Liver (tissue), 9 donors: ENCODE results near the gene ZNF655. TPM values are rescaled to one million over a fixed set of nuclear protein-coding genes. Genes with fewer than 3 reads are reported as not detected.

Source experiments
- DNase-seq: peaks from one replicate; pipeline ENCODE4 v3.0.0-alpha.2; 2017; ENCODE audit warnings: low spot score
- H3K27ac ChIP-seq, 2 donors: one replicate each; pipeline ENCODE4 v1.7.0; 2013; ENCODE audit warnings: inconsistent platforms in 2 of 2, low read length in 2 of 2, control low read depth in 1 of 2, low read depth in 1 of 2, mild to moderate bottlenecking in 1 of 2
- H3K27me3 ChIP-seq, 4 donors: one replicate each; pipeline versions ENCODE4 v1.6.1 to v1.7.0; 2013; ENCODE audit warnings: low read length in 3 of 4, inconsistent platforms in 1 of 4, mild to moderate bottlenecking in 1 of 4, moderate library complexity in 1 of 4; ENCODE audit not compliant: control insufficient read depth in 4 of 4, insufficient read depth in 4 of 4
- H3K36me3 ChIP-seq, 4 donors: one replicate each; pipeline versions ENCODE4 v1.6.1 to v1.7.0; 2013; ENCODE audit warnings: low read length in 3 of 4, mild to moderate bottlenecking in 3 of 4, low read depth in 1 of 4, moderate library complexity in 1 of 4; ENCODE audit not compliant: control insufficient read depth in 4 of 4, insufficient read depth in 3 of 4
- H3K4me1 ChIP-seq, 4 donors: one replicate each; pipeline versions ENCODE4 v1.6.1 to v1.7.0; 2013; ENCODE audit warnings: low read length in 3 of 4, mild to moderate bottlenecking in 3 of 4, moderate library complexity in 1 of 4; ENCODE audit not compliant: control insufficient read depth in 4 of 4, insufficient read depth in 4 of 4
- H3K4me3 ChIP-seq, 3 donors: one replicate each; pipeline versions ENCODE4 v1.6.1 to v1.7.0; 2013; ENCODE audit warnings: low read length in 3 of 3, control low read depth in 1 of 3, low read depth in 1 of 3, mild to moderate bottlenecking in 1 of 3
- H3K9ac ChIP-seq, 2 donors: one replicate each; pipeline ENCODE4 v1.7.0; 2013; ENCODE audit warnings: low read length in 2 of 2, mild to moderate bottlenecking in 2 of 2, moderate library complexity in 2 of 2, control low read depth in 1 of 2, low read depth in 1 of 2
- H3K9me3 ChIP-seq, 4 donors: one replicate each; pipeline versions ENCODE4 v1.6.1 to v1.7.0; 2013; ENCODE audit warnings: low read length in 3 of 4; ENCODE audit not compliant: control insufficient read depth in 4 of 4
- EGR1 ChIP-seq, 2 donors: IDR thresholded peaks; 2 replicates each; pipeline ENCODE4 v1.6.1; 2016 to 2018; ENCODE audit warnings: antibody characterized with exemption in 2 of 2, low read depth in 2 of 2
- FOXA1 ChIP-seq: IDR thresholded peaks from 2 replicates; pipeline ENCODE4 v1.6.1; 2016; ENCODE audit warnings: antibody characterized with exemption
- FOXA2 ChIP-seq: IDR thresholded peaks from 2 replicates; pipeline ENCODE4 v1.6.1; 2016; ENCODE audit warnings: antibody characterized with exemption
- GABPA ChIP-seq, 2 donors: IDR thresholded peaks in 1 of 2; conservative IDR thresholded peaks in 1 of 2; 2 replicates each; pipeline ENCODE4 v1.6.1; 2016; ENCODE audit warnings: antibody characterized with exemption in 2 of 2, mild to moderate bottlenecking in 1 of 2, moderate library complexity in 1 of 2
- HNF4A ChIP-seq, 2 donors: conservative IDR thresholded peaks; 2 replicates each; pipeline ENCODE4 v1.6.1; 2016; ENCODE audit warnings: antibody characterized with exemption in 2 of 2, mild to moderate bottlenecking in 2 of 2
- HNF4G ChIP-seq: IDR thresholded peaks from 2 replicates; pipeline ENCODE4 v1.6.1; 2016; ENCODE audit warnings: antibody characterized with exemption
- JUND ChIP-seq, 2 donors: IDR thresholded peaks; 2 replicates each; pipeline ENCODE4 v1.6.1; 2016; ENCODE audit warnings: antibody characterized with exemption in 2 of 2
- NR2F2 ChIP-seq: IDR thresholded peaks from 2 replicates; pipeline ENCODE4 v1.6.1; 2016; ENCODE audit warnings: antibody characterized with exemption
- RAD21 ChIP-seq, 2 donors: IDR thresholded peaks; 2 replicates each; pipeline ENCODE4 v1.6.1; 2016; ENCODE audit warnings: antibody characterized with exemption in 2 of 2, mild to moderate bottlenecking in 2 of 2
- RXRA ChIP-seq, 2 donors: IDR thresholded peaks; 2 replicates each; pipeline ENCODE4 v1.6.1; 2017 to 2018; ENCODE audit warnings: antibody characterized with exemption in 2 of 2, mild to moderate bottlenecking in 1 of 2
- SP1 ChIP-seq: IDR thresholded peaks from 2 replicates; pipeline ENCODE4 v1.6.1; 2018; ENCODE audit warnings: antibody characterized with exemption, mild to moderate bottlenecking
- TAF1 ChIP-seq: conservative IDR thresholded peaks from 2 replicates; pipeline ENCODE4 v1.6.1; 2016; ENCODE audit warnings: antibody characterized with exemption, mild to moderate bottlenecking
- YY1 ChIP-seq: IDR thresholded peaks from 2 replicates; pipeline ENCODE4 v1.6.1; 2016; ENCODE audit warnings: antibody characterized with exemption, mild to moderate bottlenecking
- WGBS: extraction: QIAGEN DNeasy Blood & Tissue Kit; methylation state at CpG from one replicate; pipeline ENCODE4 v1.1.7; 2013; 5-methylcytosine and 5-hydroxymethylcytosine counted together
- polyA plus RNA-seq, 2 donors: library from polyadenylated mRNA; stranded (reverse) in 1 of 2; unstranded in 1 of 2; fragments of 200-250 nt in 1 of 2; fragments of >200 nt in 1 of 2; fragmentation: Nextera tagmentation in 1 of 2; extraction: Ambion mirVana in 1 of 2; gene quantifications; one replicate each; pipeline versions ENCODE4 v1.2.1 to v1.2.3, GENCODE V29; 2013 to 2015
- total RNA-seq, 2 donors: library from RNA; depleted of rRNA; stranded (reverse); fragments of >200 nt; gene quantifications; one replicate each; pipeline ENCODE4 v1.2.3, GENCODE V29; 2014
- TF ChIP-seq, protein P1 (sequence below): IDR thresholded peaks from 2 replicates; pipeline ENCODE4 v1.6.1; 2016; ENCODE audit warnings: antibody characterized with exemption
- TF ChIP-seq, protein P2 (sequence below): IDR thresholded peaks from 2 replicates; pipeline ENCODE4 v1.6.1; 2016; ENCODE audit warnings: antibody characterized with exemption
- TF ChIP-seq, protein P3 (sequence below): IDR thresholded peaks from 2 replicates; pipeline ENCODE4 v1.6.1; 2016; ENCODE audit warnings: antibody characterized with exemption, mild to moderate bottlenecking
- TF ChIP-seq, protein P4 (sequence below): fragments of 150-350 bp; IDR thresholded peaks from 2 replicates; pipeline ENCODE4 v1.5.1; 2017; ENCODE audit warnings: improper control_type of control experiment, low read depth, low read length; ENCODE audit not compliant: missing input control
- TF ChIP-seq, protein P5 (sequence below): IDR thresholded peaks from 2 replicates; pipeline ENCODE4 v1.6.1; 2016; ENCODE audit warnings: antibody characterized with exemption
- donor health status: healthy.
- donor health status: healthy.
- donor health status: healthy.
- donor health status: healthy.
- donor health status: healthy.

Gene ZNF655
- total and polyA plus RNA-seq, 4 donors: 15.9 to 59.7 (median 32.4) TPM

DNA sequence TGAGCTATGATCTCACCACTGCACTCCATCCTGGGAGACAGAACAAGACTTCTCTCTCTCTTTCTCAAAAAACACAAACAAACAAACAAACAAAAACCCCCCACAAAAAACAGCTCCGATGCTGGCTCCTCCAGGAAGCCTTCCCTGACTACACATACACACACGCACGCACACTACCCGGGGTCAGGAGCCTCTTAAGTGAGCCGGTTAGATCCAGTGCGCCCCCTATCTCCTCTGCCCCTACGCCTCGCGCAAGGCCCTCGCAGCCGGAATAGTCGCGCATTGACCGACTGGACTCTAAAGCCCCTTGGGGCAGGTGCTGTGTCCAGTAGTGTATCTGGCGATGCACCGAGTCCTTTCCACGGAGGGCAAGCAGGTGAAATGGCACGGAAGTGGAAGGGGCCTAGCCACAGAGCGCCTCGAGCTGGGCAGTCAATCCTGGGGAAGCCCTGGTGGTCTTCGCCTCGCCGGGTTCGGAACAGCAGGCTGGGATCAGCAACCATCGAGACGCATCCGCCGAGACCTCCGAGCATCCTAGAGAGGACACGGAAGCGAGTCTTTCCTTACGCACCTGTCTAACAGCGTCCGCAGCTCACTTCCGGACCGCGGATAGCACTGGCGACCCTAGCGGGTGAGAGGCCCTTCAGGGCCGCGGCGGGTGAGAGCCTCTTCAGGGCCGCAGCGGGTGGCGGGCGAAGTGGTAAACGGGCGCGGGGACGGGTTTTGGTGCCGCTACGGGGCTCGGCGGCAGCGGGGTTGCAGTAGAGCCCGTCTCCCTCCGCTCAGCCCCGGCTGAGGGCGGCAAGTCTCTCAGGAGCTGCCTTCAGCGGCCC, 58.1 kb downstream of the ZNF655 start, which contains the start of gene ZSCAN25:
ZSCAN25 (plus strand) TSS at position 588 of the 833 bp plus-strand sequence. CDS start 2,661 bp downstream, outside the sequence.
- Histone ChIP-seq H3K9ac (peak within 1 kb of the TSS; percentile 23 to 92), H3K9me3 (no peaks in the 10 kb centered on the region), H3K27ac (peak within 1 kb of the TSS; percentile 66 to 77), H3K36me3 (peaks cover 3 to 27% (median 20%) of the 10 kb centered on the region in 4 donors), H3K27me3 (no peaks in the 10 kb centered on the region), H3K4me1 (peaks cover 2 to 17% (median 8%) of the 10 kb centered on the region in 4 donors), H3K4me3 (peak within 1 kb of the TSS; percentile 77 to 94 (median 93))
- peak; percentile 92 for DNase-seq
- WGBS: under 1% methylated on average over 60 of the region's 60 CpGs
- TF ChIP-seq RXRA (IDR thresholded peaks at IDR 0.05) (peak; percentile 40 to 76), JUND (IDR thresholded peaks at IDR 0.05) (peak in 1 of 2 donors; percentile 27), RAD21 (IDR thresholded peaks at IDR 0.05) (peak; percentile 49 to 53), FOXA1 (no peak), YY1 (peak; percentile 60), NR2F2 (peak; percentile 62), HNF4G (no peak), GABPA (IDR thresholded peaks at IDR 0.05 in 1 of 2, conservative IDR thresholded peaks at IDR 0.05 in 1 of 2) (peak; percentile 94 to 98), FOXA2 (no peak), SP1 (peak; percentile 64), EGR1 (IDR thresholded peaks at IDR 0.05; ENCODE audit: low read depth in 2 of 2) (peak in 1 of 2 donors; percentile 24), TAF1 (peak; percentile 50), HNF4A (conservative IDR thresholded peaks at IDR 0.05) (peak in 1 of 2 donors; percentile 18)
- TF ChIP-seq, protein P1, sequence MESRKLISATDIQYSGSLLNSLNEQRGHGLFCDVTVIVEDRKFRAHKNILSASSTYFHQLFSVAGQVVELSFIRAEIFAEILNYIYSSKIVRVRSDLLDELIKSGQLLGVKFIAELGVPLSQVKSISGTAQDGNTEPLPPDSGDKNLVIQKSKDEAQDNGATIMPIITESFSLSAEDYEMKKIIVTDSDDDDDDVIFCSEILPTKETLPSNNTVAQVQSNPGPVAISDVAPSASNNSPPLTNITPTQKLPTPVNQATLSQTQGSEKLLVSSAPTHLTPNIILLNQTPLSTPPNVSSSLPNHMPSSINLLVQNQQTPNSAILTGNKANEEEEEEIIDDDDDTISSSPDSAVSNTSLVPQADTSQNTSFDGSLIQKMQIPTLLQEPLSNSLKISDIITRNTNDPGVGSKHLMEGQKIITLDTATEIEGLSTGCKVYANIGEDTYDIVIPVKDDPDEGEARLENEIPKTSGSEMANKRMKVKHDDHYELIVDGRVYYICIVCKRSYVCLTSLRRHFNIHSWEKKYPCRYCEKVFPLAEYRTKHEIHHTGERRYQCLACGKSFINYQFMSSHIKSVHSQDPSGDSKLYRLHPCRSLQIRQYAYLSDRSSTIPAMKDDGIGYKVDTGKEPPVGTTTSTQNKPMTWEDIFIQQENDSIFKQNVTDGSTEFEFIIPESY: peak; percentile 18
- TF ChIP-seq, protein P2, sequence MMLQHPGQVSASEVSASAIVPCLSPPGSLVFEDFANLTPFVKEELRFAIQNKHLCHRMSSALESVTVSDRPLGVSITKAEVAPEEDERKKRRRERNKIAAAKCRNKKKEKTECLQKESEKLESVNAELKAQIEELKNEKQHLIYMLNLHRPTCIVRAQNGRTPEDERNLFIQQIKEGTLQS: no peak
- TF ChIP-seq, protein P3, sequence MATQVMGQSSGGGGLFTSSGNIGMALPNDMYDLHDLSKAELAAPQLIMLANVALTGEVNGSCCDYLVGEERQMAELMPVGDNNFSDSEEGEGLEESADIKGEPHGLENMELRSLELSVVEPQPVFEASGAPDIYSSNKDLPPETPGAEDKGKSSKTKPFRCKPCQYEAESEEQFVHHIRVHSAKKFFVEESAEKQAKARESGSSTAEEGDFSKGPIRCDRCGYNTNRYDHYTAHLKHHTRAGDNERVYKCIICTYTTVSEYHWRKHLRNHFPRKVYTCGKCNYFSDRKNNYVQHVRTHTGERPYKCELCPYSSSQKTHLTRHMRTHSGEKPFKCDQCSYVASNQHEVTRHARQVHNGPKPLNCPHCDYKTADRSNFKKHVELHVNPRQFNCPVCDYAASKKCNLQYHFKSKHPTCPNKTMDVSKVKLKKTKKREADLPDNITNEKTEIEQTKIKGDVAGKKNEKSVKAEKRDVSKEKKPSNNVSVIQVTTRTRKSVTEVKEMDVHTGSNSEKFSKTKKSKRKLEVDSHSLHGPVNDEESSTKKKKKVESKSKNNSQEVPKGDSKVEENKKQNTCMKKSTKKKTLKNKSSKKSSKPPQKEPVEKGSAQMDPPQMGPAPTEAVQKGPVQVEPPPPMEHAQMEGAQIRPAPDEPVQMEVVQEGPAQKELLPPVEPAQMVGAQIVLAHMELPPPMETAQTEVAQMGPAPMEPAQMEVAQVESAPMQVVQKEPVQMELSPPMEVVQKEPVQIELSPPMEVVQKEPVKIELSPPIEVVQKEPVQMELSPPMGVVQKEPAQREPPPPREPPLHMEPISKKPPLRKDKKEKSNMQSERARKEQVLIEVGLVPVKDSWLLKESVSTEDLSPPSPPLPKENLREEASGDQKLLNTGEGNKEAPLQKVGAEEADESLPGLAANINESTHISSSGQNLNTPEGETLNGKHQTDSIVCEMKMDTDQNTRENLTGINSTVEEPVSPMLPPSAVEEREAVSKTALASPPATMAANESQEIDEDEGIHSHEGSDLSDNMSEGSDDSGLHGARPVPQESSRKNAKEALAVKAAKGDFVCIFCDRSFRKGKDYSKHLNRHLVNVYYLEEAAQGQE: peak; percentile 32
- TF ChIP-seq, protein P4, sequence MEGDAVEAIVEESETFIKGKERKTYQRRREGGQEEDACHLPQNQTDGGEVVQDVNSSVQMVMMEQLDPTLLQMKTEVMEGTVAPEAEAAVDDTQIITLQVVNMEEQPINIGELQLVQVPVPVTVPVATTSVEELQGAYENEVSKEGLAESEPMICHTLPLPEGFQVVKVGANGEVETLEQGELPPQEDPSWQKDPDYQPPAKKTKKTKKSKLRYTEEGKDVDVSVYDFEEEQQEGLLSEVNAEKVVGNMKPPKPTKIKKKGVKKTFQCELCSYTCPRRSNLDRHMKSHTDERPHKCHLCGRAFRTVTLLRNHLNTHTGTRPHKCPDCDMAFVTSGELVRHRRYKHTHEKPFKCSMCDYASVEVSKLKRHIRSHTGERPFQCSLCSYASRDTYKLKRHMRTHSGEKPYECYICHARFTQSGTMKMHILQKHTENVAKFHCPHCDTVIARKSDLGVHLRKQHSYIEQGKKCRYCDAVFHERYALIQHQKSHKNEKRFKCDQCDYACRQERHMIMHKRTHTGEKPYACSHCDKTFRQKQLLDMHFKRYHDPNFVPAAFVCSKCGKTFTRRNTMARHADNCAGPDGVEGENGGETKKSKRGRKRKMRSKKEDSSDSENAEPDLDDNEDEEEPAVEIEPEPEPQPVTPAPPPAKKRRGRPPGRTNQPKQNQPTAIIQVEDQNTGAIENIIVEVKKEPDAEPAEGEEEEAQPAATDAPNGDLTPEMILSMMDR: peak; percentile 18
- TF ChIP-seq, protein P5, sequence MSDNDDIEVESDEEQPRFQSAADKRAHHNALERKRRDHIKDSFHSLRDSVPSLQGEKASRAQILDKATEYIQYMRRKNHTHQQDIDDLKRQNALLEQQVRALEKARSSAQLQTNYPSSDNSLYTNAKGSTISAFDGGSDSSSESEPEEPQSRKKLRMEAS: peak; percentile 59
